PC-9 (cell line): ENCODE results near the gene NAPG. TPM values are rescaled to one million over a fixed set of nuclear protein-coding genes. Genes with fewer than 3 reads are reported as not detected.

Experiments
- BruUV-seq: library from RNA; stranded (reverse); fragments of 400-500 nt; replicated peaks from 2 replicates; lab custom pipeline; 2021; lab: Mats Ljungman, UMichigan
- CTCF ChIA-PET: fragments of 300-600 bp; sonication (Branson Sonifier 250); formaldehyde crosslinking; loops from one replicate; lab custom pipeline; 2022; ENCODE audit warnings: antibody characterized with exemption; lab: Charles Lee
- POLR2A ChIA-PET: fragments of 300-600 bp; sonication (Branson Sonifier 250); formaldehyde crosslinking; loops from one replicate; lab custom pipeline; 2022; ENCODE audit warnings: antibody characterized with exemption; ENCODE audit not compliant: unreplicated experiment; lab: Charles Lee
- DNase-seq, 2 experiments: peaks; one replicate each; pipeline versions ENCODE4 v3.0.0 to v3.0.0-alpha.2; 2015 to 2022; ENCODE audit warnings: mixed read lengths in 1 of 2
- H2AFZ ChIP-seq: fragments of 200-600 bp; sonication (generic); 2 replicates; pipeline ENCODE4 v1.8.1; 2017; ENCODE audit warnings: antibody characterized with exemption
- H3F3A ChIP-seq: fragments of 200-600 bp; sonication (generic); 2 replicates; pipeline ENCODE4 v1.8.1; 2017; ENCODE audit warnings: antibody characterized with exemption, mild to moderate bottlenecking, low read depth; ENCODE audit not compliant: insufficient read depth
- H3K27ac ChIP-seq: fragments of 200-600 bp; sonication (generic); 2 replicates; pipeline ENCODE4 v1.6.1; 2016; ENCODE audit warnings: mixed run types
- H3K27me3 ChIP-seq: fragments of 200-600 bp; sonication (generic); 2 replicates; pipeline ENCODE4 v1.6.1; 2016; ENCODE audit warnings: low read depth, mixed run types; ENCODE audit not compliant: insufficient read depth
- H3K36me3 ChIP-seq: fragments of 200-600 bp; sonication (generic); 2 replicates; pipeline ENCODE4 v1.6.1; 2016; ENCODE audit warnings: low read depth, mixed run types
- H3K4me1 ChIP-seq: fragments of 200-600 bp; sonication (generic); replicated peaks from 2 replicates; pipeline ENCODE4 v1.6.1; 2016; ENCODE audit warnings: mixed run types; ENCODE audit not compliant: insufficient read depth
- H3K4me2 ChIP-seq: fragments of 200-600 bp; sonication (generic); 2 replicates; pipeline ENCODE4 v1.6.1; 2017; ENCODE audit warnings: mixed run types
- H3K4me3 ChIP-seq: fragments of 200-600 bp; sonication (generic); 2 replicates; pipeline ENCODE4 v1.6.1; 2016; ENCODE audit warnings: mixed run types
- H3K79me2 ChIP-seq: fragments of 200-600 bp; sonication (generic); 2 replicates; pipeline ENCODE4 v1.6.1; 2017; ENCODE audit warnings: low read depth, mixed run types
- H3K9me2 ChIP-seq: fragments of 200-600 bp; sonication (generic); 2 replicates; pipeline ENCODE4 v1.8.1; 2017; ENCODE audit warnings: mild to moderate bottlenecking; ENCODE audit not compliant: insufficient read depth
- H3K9me3 ChIP-seq: fragments of 200-600 bp; sonication (generic); 2 replicates; pipeline ENCODE4 v1.8.1; 2016; ENCODE audit warnings: low read depth; ENCODE audit not compliant: insufficient read depth
- H4K20me1 ChIP-seq: fragments of 200-600 bp; sonication (generic); 2 replicates; pipeline ENCODE4 v1.8.1; 2017; ENCODE audit not compliant: insufficient read depth
- CTCF ChIP-seq: fragments of 200-600 bp; sonication (generic); conservative IDR thresholded peaks from 2 replicates; pipeline ENCODE4 v1.6.1; 2017; ENCODE audit warnings: mixed run types, antibody characterized with exemption, mild to moderate bottlenecking, moderate library complexity
- EZH2 ChIP-seq: fragments of 200-600 bp; sonication (generic); IDR thresholded peaks from 2 replicates; pipeline ENCODE4 v1.8.0; 2017; ENCODE audit warnings: antibody characterized with exemption, low read depth
- intact Hi-C: fragments of 100-400 bp; cut with micrococcal nuclease; formaldehyde crosslinking; loops from one replicate; pipeline ENCODE4 v1.10.0; 2022; ENCODE audit not compliant: unreplicated experiment
- total RNA-seq: library from RNA; stranded (reverse); gene quantifications from 2 replicates; pipeline ENCODE4 v1.2.3, GENCODE V29; 2021

Gene NAPG
- total RNA-seq, 1 experiment from 2014 or later = 28.1 TPM

GRCh38 chr18:10515456-10515855 is 10.4 kb upstream of the NAPG start:
- H3K9me3 ChIP-seq = no peaks in the 10 kb centered on the region
- no peaks in the 10 kb centered on the region for H3K4me1 ChIP-seq
- no peaks in the 10 kb centered on the region for H4K20me1 ChIP-seq
- H3K4me2 ChIP-seq = no peak overlapping the region
- H3K4me3 ChIP-seq = no peak overlapping the region
- H3K9me2 ChIP-seq = no peaks in the 10 kb centered on the region
- no peak overlapping the region for H2AFZ ChIP-seq
- H3K36me3 ChIP-seq = no peaks in the 10 kb centered on the region
- H3K27ac ChIP-seq = no peak overlapping the region
- no peak for DNase-seq
- POLR2A ChIA-PET = no interaction called here
- 0 out of 2 replicates have a peak, but pooled peaks cover 7% of the 10 kb centered on the region for H3K27me3 ChIP-seq
- H3K79me2 ChIP-seq = no peaks in the 10 kb centered on the region
- CTCF ChIA-PET = interaction anchor here (0.6 kb wide), 1 partner anchor 26 kb away, joined by 5 read pairs; no protein-coding TSS in a partner anchor
- no TSS peak for BruUV-seq
- TF ChIP-seq CTCF = no peak
- no peak for TF ChIP-seq EZH2
- intact Hi-C loops = no loop called here
- no peaks in the 10 kb centered on the region for H3F3A ChIP-seq

GRCh38 chr18:10516078-10516477 is 9.7 kb upstream of the NAPG start:
- DNase-seq = no peak
- Histone ChIP-seq H3K9me3 (no peaks in the 10 kb centered on the region), H3K4me2 (no peak overlapping the region), H3F3A (no peaks in the 10 kb centered on the region), H4K20me1 (no peaks in the 10 kb centered on the region), H3K9me2 (no peaks in the 10 kb centered on the region), H3K36me3 (no peaks in the 10 kb centered on the region), H3K27ac (no peak overlapping the region), H3K4me3 (no peak overlapping the region), H3K79me2 (no peaks in the 10 kb centered on the region), H2AFZ (no peak overlapping the region), H3K4me1 (no peaks in the 10 kb centered on the region), H3K27me3 (0 out of 2 replicates have a peak, but pooled peaks cover 7% of the 10 kb centered on the region)
- no peak for TF ChIP-seq CTCF
- TF ChIP-seq EZH2 = no peak
- CTCF ChIA-PET = no interaction called here
- intact Hi-C loops = no loop called here
- no TSS peak for BruUV-seq
- POLR2A ChIA-PET = no interaction called here

- Histone ChIP-seq H3F3A (no peaks in the 10 kb centered on the region), H3K4me1 (no peaks in the 10 kb centered on the region), H3K27me3 (0 out of 2 replicates have a peak, but pooled peaks cover 7% of the 10 kb centered on the region), H2AFZ (no peak overlapping the region), H3K79me2 (no peaks in the 10 kb centered on the region), H4K20me1 (no peaks in the 10 kb centered on the region), H3K27ac (no peak overlapping the region), H3K9me3 (no peaks in the 10 kb centered on the region), H3K36me3 (no peaks in the 10 kb centered on the region), H3K4me2 (no peak overlapping the region), H3K9me2 (no peaks in the 10 kb centered on the region), H3K4me3 (no peak overlapping the region)
- BruUV-seq = no TSS peak
- ChIA-PET POLR2A (no interaction called here), CTCF (interaction anchor here (0.6 to 1.1 kb wide), 2 partner anchors 537 to 943 kb away, joined by 3 to 5 read pairs; no protein-coding TSS in a partner anchor)
- DNase-seq = no peak
- no peak for TF ChIP-seq EZH2
- TF ChIP-seq CTCF = no peak
- intact Hi-C loops = no loop called here
These were observed 7.1 kb upstream of the NAPG start for GRCh38 chr18:10518595-10519255.
